Measurements from ENCODE around the gene TEAD1.

TEAD1 gene

GRCh38 chr11:12727563-12728211 is 53.5 kb downstream of the TEAD1 start:
- WGBS, 2 donors (ENCODE audit: extremely low coverage in 2 of 2, insufficient read length in 2 of 2, insufficient replicate concordance in 1 of 2) = no CpG with 5 or more reads among the region's 5 CpGs
- Histone ChIP-seq H3K18ac (ENCODE audit: low read length) (no peak overlapping the region), H3K23ac (ENCODE audit: low read depth, low read length, poor library complexity) (no peak overlapping the region), H3K27me3 (ENCODE audit: control insufficient read depth in 3 of 3, insufficient read depth in 3 of 3, low read depth in 1 of 3, low read length in 3 of 3) (no peaks in the 10 kb centered on the region), H2AFZ (ENCODE audit: low read length) (no peak overlapping the region), H3K4me1 (ENCODE audit: control insufficient read depth in 2 of 2, insufficient read depth in 1 of 2, low read depth in 1 of 2, low read length in 2 of 2) (peaks cover 19 to 20% of the 10 kb centered on the region in 2 donors), H3K4me2 (ENCODE audit: insufficient read depth, low read length, poor library complexity, severe bottlenecking) (no peak overlapping the region), H3K14ac (ENCODE audit: low read length) (no peak overlapping the region), H3K27ac (replicated peaks; ENCODE audit: low read length) (no peak overlapping the region), H3K36me3 (replicated peaks in 1 of 2; ENCODE audit: control insufficient read depth in 2 of 2, insufficient read depth in 2 of 2, low read length in 2 of 2) (peaks cover 0 to 10% of the 10 kb centered on the region in 2 donors), H3K4ac (ENCODE audit: low read length) (no peak overlapping the region), H3K4me3 (ENCODE audit: low read length in 2 of 2) (no peak overlapping the region), H3K9ac (ENCODE audit: low read depth, low read length, poor library complexity) (no peak overlapping the region), H2BK5ac (ENCODE audit: low read length) (no peak overlapping the region), H2BK12ac (ENCODE audit: low read length) (no peak overlapping the region), H4K91ac (ENCODE audit: low read depth, low read length, poor library complexity) (no peak overlapping the region), H2AK5ac (ENCODE audit: low read depth, low read length) (no peak overlapping the region), H2BK15ac (ENCODE audit: low read length) (no peak overlapping the region), H2BK120ac (ENCODE audit: low read depth, low read length) (no peak overlapping the region), H3K9me3 (replicated peaks in 1 of 2; ENCODE audit: control insufficient read depth in 2 of 2, insufficient read depth in 1 of 2, low read depth in 1 of 2, low read length in 2 of 2) (no peaks in the 10 kb centered on the region), H4K8ac (ENCODE audit: low read depth, low read length) (no peak overlapping the region), H3K79me1 (ENCODE audit: low read depth, low read length) (peaks cover 8% of the 10 kb centered on the region)
- no peak for DNase-seq (ENCODE audit: low spot score)

GRCh38 chr11:12728417-12728816 is 54.2 kb downstream of the TEAD1 start:
- no peak overlapping the region for H2BK12ac ChIP-seq (ENCODE audit: low read length)
- H3K27me3 ChIP-seq (ENCODE audit: control insufficient read depth in 3 of 3, insufficient read depth in 3 of 3, low read depth in 1 of 3, low read length in 3 of 3) = no peaks in the 10 kb centered on the region
- H2AFZ ChIP-seq (ENCODE audit: low read length) = no peak overlapping the region
- H4K91ac ChIP-seq (ENCODE audit: low read depth, low read length, poor library complexity) = no peak overlapping the region
- H3K23ac ChIP-seq (ENCODE audit: low read depth, low read length, poor library complexity) = no peak overlapping the region
- WGBS, 2 donors (ENCODE audit: extremely low coverage in 2 of 2, insufficient read length in 2 of 2, insufficient replicate concordance in 1 of 2) = no CpG with 5 or more reads among the region's 4 CpGs
- H3K18ac ChIP-seq (ENCODE audit: low read length) = no peak overlapping the region
- no peak overlapping the region for H3K4me3 ChIP-seq (ENCODE audit: low read length in 2 of 2)
- no peak overlapping the region for H3K9ac ChIP-seq (ENCODE audit: low read depth, low read length, poor library complexity)
- no peak overlapping the region for H4K8ac ChIP-seq (ENCODE audit: low read depth, low read length)
- H2BK15ac ChIP-seq (ENCODE audit: low read length) = no peak overlapping the region
- no peak overlapping the region for H3K14ac ChIP-seq (ENCODE audit: low read length)
- peaks cover 13 to 18% of the 10 kb centered on the region in 2 donors for H3K4me1 ChIP-seq (ENCODE audit: control insufficient read depth in 2 of 2, insufficient read depth in 1 of 2, low read depth in 1 of 2, low read length in 2 of 2)
- no peak overlapping the region for H2AK5ac ChIP-seq (ENCODE audit: low read depth, low read length)
- no peak overlapping the region for H2BK5ac ChIP-seq (ENCODE audit: low read length)
- no peak overlapping the region for H2BK120ac ChIP-seq (ENCODE audit: low read depth, low read length)
- H3K4ac ChIP-seq (ENCODE audit: low read length) = no peak overlapping the region
- H3K36me3 ChIP-seq (replicated peaks in 1 of 2; ENCODE audit: control insufficient read depth in 2 of 2, insufficient read depth in 2 of 2, low read length in 2 of 2) = peaks cover 0 to 10% of the 10 kb centered on the region in 2 donors
- H3K27ac ChIP-seq (replicated peaks; ENCODE audit: low read length) = no peak overlapping the region
- H3K9me3 ChIP-seq (replicated peaks in 1 of 2; ENCODE audit: control insufficient read depth in 2 of 2, insufficient read depth in 1 of 2, low read depth in 1 of 2, low read length in 2 of 2) = no peaks in the 10 kb centered on the region
- peaks cover 8% of the 10 kb centered on the region for H3K79me1 ChIP-seq (ENCODE audit: low read depth, low read length)
- no peak overlapping the region for H3K4me2 ChIP-seq (ENCODE audit: insufficient read depth, low read length, poor library complexity, severe bottlenecking)
- no peak for DNase-seq (ENCODE audit: low spot score)

GRCh38 chr11:12729941-12730340 is 55.7 kb downstream of the TEAD1 start:
- no peak overlapping the region for H2BK120ac ChIP-seq (ENCODE audit: low read depth, low read length)
- no peak overlapping the region for H2AK5ac ChIP-seq (ENCODE audit: low read depth, low read length)
- H2BK12ac ChIP-seq (ENCODE audit: low read length) = no peak overlapping the region
- H3K27ac ChIP-seq (replicated peaks; ENCODE audit: low read length) = no peak overlapping the region
- no peak for DNase-seq (ENCODE audit: low spot score)
- H2BK15ac ChIP-seq (ENCODE audit: low read length) = no peak overlapping the region
- H4K91ac ChIP-seq (ENCODE audit: low read depth, low read length, poor library complexity) = no peak overlapping the region
- peaks cover 6% of the 10 kb centered on the region for H3K79me1 ChIP-seq (ENCODE audit: low read depth, low read length)
- H3K36me3 ChIP-seq (replicated peaks in 1 of 2; ENCODE audit: control insufficient read depth in 2 of 2, insufficient read depth in 2 of 2, low read length in 2 of 2) = peaks cover 0 to 12% of the 10 kb centered on the region in 2 donors
- no peak overlapping the region for H2AFZ ChIP-seq (ENCODE audit: low read length)
- H3K4ac ChIP-seq (ENCODE audit: low read length) = no peak overlapping the region
- H3K4me2 ChIP-seq (ENCODE audit: insufficient read depth, low read length, poor library complexity, severe bottlenecking) = no peak overlapping the region
- H3K23ac ChIP-seq (ENCODE audit: low read depth, low read length, poor library complexity) = no peak overlapping the region
- H3K18ac ChIP-seq (ENCODE audit: low read length) = no peak overlapping the region
- no peak overlapping the region for H4K8ac ChIP-seq (ENCODE audit: low read depth, low read length)
- no peaks in the 10 kb centered on the region for H3K27me3 ChIP-seq (ENCODE audit: control insufficient read depth in 3 of 3, insufficient read depth in 3 of 3, low read depth in 1 of 3, low read length in 3 of 3)
- no peaks in the 10 kb centered on the region for H3K9me3 ChIP-seq (replicated peaks in 1 of 2; ENCODE audit: control insufficient read depth in 2 of 2, insufficient read depth in 1 of 2, low read depth in 1 of 2, low read length in 2 of 2)
- H2BK5ac ChIP-seq (ENCODE audit: low read length) = no peak overlapping the region
- no peak overlapping the region for H3K9ac ChIP-seq (ENCODE audit: low read depth, low read length, poor library complexity)
- no peak overlapping the region for H3K4me3 ChIP-seq (ENCODE audit: low read length in 2 of 2)
- no CpG with 5 or more reads among the region's 5 CpGs for WGBS, 2 donors (ENCODE audit: extremely low coverage in 2 of 2, insufficient read length in 2 of 2, insufficient replicate concordance in 1 of 2)
- H3K4me1 ChIP-seq (ENCODE audit: control insufficient read depth in 2 of 2, insufficient read depth in 1 of 2, low read depth in 1 of 2, low read length in 2 of 2) = peaks cover under 1 to 6% of the 10 kb centered on the region in 2 donors
- H3K14ac ChIP-seq (ENCODE audit: low read length) = no peak overlapping the region

GRCh38 chr11:12731841-12732336 is 57.7 kb downstream of the TEAD1 start:
- H3K4me3 ChIP-seq (ENCODE audit: low read length in 2 of 2) = no peak overlapping the region
- peaks cover 0 to 4% of the 10 kb centered on the region in 2 donors for H3K4me1 ChIP-seq (ENCODE audit: control insufficient read depth in 2 of 2, insufficient read depth in 1 of 2, low read depth in 1 of 2, low read length in 2 of 2)
- no peak overlapping the region for H4K8ac ChIP-seq (ENCODE audit: low read depth, low read length)
- no peak overlapping the region for H2BK120ac ChIP-seq (ENCODE audit: low read depth, low read length)
- no peaks in the 10 kb centered on the region for H3K9me3 ChIP-seq (replicated peaks in 1 of 2; ENCODE audit: control insufficient read depth in 2 of 2, insufficient read depth in 1 of 2, low read depth in 1 of 2, low read length in 2 of 2)
- no peaks in the 10 kb centered on the region for H3K27me3 ChIP-seq (ENCODE audit: control insufficient read depth in 3 of 3, insufficient read depth in 3 of 3, low read depth in 1 of 3, low read length in 3 of 3)
- no CpG with 5 or more reads among the region's 3 CpGs for WGBS, 2 donors (ENCODE audit: extremely low coverage in 2 of 2, insufficient read length in 2 of 2, insufficient replicate concordance in 1 of 2)
- no peak overlapping the region for H2BK5ac ChIP-seq (ENCODE audit: low read length)
- no peak overlapping the region for H2AK5ac ChIP-seq (ENCODE audit: low read depth, low read length)
- H3K4me2 ChIP-seq (ENCODE audit: insufficient read depth, low read length, poor library complexity, severe bottlenecking) = no peak overlapping the region
- H2BK12ac ChIP-seq (ENCODE audit: low read length) = no peak overlapping the region
- no peak overlapping the region for H3K18ac ChIP-seq (ENCODE audit: low read length)
- no peak overlapping the region for H3K23ac ChIP-seq (ENCODE audit: low read depth, low read length, poor library complexity)
- no peak overlapping the region for H3K14ac ChIP-seq (ENCODE audit: low read length)
- H2BK15ac ChIP-seq (ENCODE audit: low read length) = no peak overlapping the region
- H3K27ac ChIP-seq (replicated peaks; ENCODE audit: low read length) = no peak overlapping the region
- no peak overlapping the region for H4K91ac ChIP-seq (ENCODE audit: low read depth, low read length, poor library complexity)
- H3K4ac ChIP-seq (ENCODE audit: low read length) = no peak overlapping the region
- H3K36me3 ChIP-seq (replicated peaks in 1 of 2; ENCODE audit: control insufficient read depth in 2 of 2, insufficient read depth in 2 of 2, low read length in 2 of 2) = peaks cover 0 to 2% of the 10 kb centered on the region in 2 donors
- no peak for DNase-seq (ENCODE audit: low spot score)
- H2AFZ ChIP-seq (ENCODE audit: low read length) = no peak overlapping the region
- H3K9ac ChIP-seq (ENCODE audit: low read depth, low read length, poor library complexity) = no peak overlapping the region
- peaks cover 3% of the 10 kb centered on the region for H3K79me1 ChIP-seq (ENCODE audit: low read depth, low read length)

All from neuronal stem cell (in vitro differentiated cells).